ENCODE data around the gene SEMA3C.

The SEMA3C gene

GRCh38 chr7:80729591-80730320 is 189.1 kb downstream of the SEMA3C start:
- no peak for DNase-seq

- no peak for DNase-seq
These were observed 192.2 kb downstream of the SEMA3C start for GRCh38 chr7:80726666-80727065.

DNA sequence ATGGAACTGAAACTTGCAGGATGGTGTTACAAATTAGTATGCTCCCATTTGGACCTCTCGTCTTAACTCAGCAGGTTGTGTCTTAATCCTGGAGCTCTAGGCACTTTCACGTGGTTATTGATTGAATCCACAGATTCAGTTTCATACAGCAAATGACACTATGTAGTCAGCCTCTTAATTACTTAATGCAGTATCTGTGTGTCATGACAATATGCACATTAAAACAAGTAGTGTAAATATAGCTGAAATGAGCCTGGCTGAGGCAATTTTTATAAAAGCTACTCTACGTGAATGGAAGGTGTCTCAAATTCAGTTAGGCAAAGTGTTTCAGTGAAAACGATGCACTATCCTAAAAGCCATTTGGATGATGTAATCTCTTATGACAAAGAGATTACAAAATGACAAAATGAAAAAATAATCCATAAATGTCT is 193.7 kb downstream of the SEMA3C start:
- DNase-seq: no peak

DNA sequence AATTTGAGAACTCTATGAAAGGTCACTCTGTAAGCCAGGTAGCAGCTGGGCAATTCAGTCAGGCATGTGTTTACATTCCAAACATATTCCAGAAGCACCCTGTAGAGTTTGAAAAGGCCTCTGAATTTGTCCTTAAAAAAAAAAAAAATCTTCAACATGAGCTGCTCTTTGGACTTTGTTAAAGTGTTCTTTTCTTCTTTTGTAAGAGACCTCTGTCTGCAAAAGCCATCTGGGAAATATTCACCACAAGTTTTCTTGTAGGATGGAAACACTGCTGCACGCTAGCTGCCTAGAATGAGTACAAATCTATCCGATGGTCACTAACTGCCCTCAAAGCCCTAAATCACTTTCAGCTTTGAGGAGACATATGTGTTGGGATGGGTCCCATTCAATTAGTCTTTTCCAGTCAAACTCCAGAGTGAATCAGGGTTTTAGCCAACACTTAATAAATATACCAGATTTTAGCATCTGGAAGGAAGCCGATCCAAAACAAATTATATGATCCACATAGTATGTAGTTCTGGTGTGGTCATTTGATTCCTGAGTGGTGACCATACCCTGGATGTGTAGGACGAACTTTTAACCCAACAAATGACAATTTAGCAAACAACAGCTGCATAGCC is 194.5 kb downstream of the SEMA3C start:
- DNase-seq: no peak

DNA sequence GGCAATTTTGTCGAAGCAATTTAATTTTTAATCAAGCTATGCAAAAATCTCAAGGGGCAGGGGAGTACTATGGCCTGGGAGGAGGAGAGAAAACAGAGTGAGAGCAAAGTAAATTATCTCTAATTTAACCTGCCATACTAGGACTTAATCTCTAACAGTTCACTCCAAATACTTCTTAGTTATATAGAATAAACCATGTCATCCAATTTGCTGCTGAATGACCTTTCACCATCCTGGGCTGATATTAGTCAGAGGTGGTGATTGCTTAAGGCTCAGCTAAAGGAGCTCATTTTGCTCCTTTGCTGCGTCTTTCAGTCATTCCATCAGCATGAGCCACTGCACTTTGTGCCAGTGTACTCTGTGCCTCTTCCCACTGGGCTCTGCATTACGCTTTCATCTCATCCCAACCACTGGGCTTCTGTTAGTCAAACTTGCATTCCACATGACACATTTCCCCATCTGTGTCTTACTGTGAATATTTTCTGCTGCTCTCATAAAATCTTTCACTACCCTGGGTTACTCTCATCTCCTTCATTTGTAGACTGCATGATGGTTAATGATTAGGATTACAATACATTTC is 196.1 kb downstream of the SEMA3C start:
- no peak for DNase-seq

DNA sequence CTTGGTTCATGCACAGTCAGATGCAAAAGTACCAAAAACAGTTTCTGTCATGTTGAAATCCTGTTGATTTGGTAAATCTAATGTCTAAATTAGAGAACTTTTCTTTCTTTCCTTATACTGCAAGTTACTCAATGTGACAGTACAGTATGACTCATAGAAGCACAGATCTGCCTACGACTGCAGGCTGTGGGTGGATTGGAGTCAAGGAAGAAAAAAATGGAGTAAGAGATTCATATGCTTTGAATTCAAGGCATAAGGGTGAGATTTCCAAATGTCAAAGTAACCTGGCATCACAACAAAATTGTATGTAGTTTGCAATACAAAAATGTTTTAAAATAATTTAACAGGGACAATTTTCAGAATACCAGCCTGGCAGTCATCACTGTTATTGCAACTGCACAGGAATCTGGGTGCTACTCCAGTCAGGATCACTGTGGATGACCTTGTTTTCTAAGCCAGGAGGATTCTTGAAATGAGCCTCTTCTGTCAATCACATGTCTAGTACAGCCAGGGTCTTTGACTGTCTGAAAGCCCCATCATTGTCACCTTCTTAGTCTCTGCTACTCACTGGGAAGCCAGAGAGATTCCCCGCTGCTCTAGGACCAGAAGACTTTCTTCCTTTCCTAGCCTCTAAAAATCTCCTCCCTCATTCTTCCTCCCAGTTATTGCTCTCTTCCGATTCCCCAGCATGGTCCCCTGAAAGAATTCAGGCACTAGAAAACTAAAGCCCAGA is 196.8 kb downstream of the SEMA3C start:
- no peak for DNase-seq

- DNase-seq: no peak
These were observed 198.7 kb downstream of the SEMA3C start for GRCh38 chr7:80720146-80720545.

DNA sequence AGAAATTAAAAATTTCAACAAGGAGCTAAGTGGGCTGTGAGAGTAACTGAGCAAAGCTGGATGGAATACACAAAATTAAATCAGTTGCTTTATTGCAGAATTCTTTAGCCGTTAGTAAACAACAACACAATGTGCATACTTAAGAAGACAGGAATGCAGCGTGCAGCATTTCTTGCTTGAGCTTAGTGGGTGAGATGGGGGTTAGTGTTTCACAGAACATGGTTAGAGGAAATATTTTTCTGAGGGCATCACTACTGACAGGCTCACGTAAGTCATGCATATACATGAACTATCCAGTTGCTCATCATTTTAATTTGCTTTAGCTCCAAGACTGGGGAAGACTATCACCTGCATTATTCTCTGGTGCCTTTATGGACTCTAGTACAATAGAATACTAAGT is 199.6 kb downstream of the SEMA3C start:
- DNase-seq: no peak

GRCh38 chr7:80711531-80711930 is 207.3 kb downstream of the SEMA3C start:
- no peak for DNase-seq

- DNase-seq: no peak
These were observed 210.7 kb downstream of the SEMA3C start for GRCh38 chr7:80708123-80708522.

DNA sequence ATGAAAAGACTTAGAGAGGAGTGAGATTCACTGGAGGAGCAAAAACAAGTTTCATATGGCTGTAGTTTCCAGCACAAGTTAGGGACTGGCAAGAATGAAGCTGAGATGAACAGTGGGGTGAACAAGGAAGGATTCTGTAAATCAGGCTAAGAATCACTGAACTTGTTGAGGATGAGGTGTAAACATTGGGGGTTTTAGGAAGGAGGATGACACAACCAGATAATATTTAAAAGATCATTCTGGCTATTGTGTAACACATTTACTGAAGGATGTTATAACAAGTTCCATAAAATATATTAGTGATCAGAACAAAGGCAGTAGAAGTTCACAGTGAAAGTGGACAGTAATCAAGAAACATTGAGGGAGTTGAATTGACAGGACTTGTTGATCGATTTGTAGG is 211.5 kb downstream of the SEMA3C start:
- no peak for DNase-seq

GRCh38 chr7:80705130-80705781 is 213.6 kb downstream of the SEMA3C start:
- DNase-seq: no peak

GRCh38 chr7:80703272-80703671 is 215.6 kb downstream of the SEMA3C start:
- no peak for DNase-seq

DNA sequence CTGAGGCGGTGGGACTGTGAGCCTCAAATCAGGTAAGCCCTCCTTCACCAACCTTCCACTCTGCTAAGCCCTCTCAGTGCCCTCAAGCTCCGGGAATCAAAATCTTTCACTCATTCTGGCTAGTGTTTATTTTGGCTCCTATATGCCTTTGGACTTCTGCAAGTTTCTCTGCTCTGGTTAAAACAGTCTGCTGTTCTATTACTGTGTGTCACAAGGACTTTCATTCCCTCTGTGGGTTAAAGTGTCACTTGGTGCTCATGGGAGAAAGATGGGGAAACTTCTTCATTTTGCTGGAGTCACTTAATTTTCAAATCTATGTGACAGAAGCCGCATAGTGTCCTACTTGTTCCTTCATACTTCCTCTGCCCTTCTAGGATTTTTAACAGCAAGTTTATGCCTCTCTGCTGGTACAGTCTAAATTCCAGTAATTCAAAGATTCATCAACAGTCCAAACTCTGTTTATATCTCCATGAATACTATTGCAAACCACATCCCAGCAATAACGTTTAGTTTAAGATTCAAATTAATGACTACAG is 219.1 kb downstream of the SEMA3C start:
- no peak for DNase-seq

DNA sequence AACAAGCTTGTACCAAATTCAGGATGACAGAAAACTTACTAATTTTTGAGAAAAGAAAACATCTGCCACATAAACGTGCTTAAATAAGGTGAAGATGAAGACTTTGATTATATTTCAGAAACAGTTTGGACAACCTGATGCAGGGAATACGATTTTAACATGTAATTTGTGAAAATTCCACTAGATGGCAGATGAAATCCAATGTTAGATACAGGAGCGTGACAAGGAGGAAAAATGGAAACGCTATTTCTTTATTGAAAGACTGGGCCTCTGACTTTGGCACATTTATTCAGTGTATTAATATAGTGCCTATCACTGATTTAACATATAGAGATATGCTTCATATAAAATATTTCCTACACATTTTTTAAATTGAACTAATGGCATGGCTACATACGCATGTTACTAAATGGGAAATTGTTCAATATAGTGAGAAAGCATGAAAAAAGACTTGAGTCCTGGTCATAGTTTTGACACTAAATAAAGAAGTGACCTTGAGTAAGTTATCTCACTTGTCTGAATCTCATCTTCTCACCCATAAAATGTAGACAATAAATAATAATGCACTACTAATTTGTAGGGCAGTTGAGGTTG is 219.7 kb downstream of the SEMA3C start:
- no peak for DNase-seq

All from stimulated activated CD4-positive, alpha-beta T cell treated with anti-CD3 and anti-CD28 coated beads, Interleukin-12 subunit alpha, Interleukin-12 subunit beta, amount 100 ng/mL, for 4 hours (primary cell).